Stimulated activated CD4-positive, alpha-beta T cell treated with anti-CD3 and anti-CD28 coated beads, Interleukin-4, amount 100 ng/mL, for 24 hours (primary cell): Measurements from ENCODE around the gene ZNF662.

ENCODE experiments used
- DNase-seq: peaks from one replicate; pipeline ENCODE4 v3.0.0-alpha.2; 2020

Gene ZNF662

DNA sequence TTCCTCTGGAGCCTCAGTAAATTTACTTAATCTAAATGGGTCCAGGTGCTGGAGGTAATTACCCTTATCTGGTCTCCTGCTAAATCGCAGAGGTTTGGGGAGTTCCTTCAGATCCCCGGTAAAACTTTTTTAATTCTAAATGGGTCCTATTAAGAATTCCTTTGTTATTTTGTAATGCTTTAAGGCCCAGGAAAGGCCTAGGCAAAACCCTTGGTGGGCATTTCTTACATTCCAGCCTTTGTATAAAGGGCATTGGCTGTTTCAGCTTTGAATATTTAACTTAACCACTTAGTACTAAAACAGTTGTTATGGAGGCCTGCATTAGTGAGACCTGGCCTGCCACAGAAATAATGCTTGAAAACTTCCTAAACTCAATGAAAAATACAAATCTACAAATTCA, 14.9 kb upstream of the ZNF662 start:
- DNase-seq: no peak

DNA sequence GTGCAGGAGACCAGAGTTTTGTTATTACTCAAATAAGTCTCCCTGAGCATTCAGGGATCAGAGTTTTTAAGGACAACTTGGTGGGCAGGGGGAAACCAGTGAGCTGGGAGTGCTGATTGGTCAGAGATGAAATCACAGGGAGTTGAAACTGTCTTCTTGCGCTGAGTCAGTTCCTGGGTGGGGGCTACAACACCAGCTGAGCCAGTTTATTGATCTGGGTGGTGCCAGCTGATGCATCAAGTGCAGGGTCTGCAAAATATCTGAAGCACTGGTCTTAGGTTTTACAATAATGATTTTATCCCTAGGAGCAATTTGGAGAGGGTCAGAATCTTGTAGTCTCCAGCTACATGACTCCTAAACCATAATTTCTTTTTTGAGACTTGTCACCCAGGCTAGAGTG, 13.8 kb upstream of the ZNF662 start:
- DNase-seq: no peak

DNA sequence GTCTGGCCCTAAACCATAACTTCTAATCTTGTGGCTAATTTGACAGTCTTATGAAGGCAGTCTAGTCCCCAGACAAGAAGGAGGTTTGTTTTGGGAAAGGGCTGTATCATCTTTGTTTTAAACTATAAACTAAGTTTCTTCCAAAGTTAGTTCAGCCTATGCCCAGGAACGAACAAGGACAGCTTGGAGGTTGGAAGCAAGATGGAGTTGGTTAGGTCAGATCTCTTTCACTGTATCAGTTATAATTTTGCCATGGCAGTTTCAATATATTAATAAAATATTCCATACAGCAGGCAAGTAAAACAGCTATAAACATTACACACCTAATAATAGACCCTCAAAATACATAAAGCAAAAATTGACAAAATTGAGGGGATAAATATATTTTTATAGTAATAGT, 13.1 kb upstream of the ZNF662 start:
- no peak for DNase-seq

DNA sequence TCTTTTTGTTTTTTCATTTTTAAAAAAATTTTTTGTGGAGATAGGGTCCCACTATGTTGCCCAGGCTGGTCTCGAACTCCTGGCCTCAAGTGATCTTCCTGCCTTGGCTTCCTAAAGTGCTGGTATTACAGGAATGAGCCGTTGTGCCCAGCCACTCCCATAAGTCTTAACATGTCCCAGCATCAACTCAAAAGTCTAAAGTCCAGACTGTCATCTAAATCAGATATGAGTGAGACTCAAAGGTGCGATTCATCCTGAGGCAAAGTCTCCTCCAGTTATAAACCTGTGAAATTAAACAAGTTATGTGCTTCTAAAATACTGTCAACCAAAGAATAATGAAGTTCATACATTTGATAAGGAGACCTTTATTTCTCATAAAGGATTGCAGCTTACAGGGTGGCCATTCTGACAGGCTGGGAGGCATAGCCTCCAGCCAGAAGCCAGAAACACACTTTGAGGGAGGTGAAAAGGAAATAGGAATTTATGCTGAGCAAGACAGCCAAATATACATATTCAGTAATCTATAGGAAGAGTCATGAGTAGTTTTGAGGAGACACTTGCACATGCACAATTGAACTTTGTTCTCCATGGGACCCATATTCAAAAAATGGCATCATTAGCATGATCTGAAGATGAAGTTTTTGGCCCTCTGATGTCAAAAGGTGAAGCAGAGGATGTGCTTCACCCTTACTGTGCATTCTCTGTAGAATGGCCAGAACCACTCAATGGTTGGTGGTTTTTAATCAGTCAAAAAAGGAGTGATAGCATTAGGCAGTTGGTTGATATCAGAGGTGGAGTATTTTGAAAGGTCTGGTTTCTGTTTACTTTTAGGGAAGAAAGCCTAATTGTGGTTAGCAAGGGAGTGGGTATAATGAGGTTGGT, 11.0 kb upstream of the ZNF662 start:
- DNase-seq: no peak

DNA sequence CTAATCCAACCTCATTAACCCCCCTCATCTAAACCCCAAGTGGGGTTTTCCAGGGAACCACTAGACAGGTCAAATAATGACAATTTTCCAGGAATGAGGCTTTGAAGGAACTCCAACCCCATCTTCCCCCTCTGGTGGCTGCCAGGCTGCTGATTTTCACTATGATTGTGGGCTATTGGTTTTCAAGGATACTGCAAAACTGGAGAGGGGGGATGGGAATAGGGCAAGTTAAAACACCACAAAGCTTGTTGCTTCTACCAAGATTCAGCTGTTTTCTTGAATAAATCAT, 10.4 kb upstream of the ZNF662 start:
- DNase-seq: no peak

DNA sequence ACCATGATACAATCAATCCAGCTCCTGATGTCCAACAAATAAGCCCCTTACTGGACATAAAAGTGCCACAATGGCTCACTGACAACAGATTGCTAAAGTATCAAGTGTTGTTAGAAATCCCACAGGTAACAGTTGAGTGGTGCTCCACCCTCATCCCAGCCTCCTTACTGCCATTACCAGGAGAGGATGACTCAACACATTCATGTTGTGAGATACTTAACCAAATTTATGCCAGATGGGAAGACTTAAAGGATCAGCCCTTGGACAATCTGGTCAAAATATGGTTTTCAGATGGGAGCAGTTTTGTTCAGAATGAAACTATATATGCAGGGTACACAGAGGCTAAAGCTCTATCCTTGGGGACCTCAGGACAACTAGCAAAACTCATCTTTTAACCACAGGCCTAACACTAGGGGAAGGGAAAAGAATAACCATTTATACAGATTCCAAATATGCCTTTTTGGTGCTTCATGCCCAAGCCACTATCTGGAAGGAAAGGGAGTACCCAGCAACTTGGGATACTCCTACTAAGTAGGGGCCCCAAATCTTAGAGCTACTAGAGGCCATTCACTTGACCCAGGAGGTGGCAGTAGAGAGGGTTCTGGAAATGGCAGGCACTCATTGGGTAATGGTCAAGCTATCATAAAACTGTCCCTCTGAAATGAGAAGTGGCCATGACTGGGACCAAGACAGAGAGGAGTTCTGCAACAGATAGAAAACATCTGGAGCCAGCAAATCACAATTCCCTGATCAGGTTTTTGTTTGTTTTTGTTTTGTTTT, 6.9 kb upstream of the ZNF662 start:
- no peak for DNase-seq

DNA sequence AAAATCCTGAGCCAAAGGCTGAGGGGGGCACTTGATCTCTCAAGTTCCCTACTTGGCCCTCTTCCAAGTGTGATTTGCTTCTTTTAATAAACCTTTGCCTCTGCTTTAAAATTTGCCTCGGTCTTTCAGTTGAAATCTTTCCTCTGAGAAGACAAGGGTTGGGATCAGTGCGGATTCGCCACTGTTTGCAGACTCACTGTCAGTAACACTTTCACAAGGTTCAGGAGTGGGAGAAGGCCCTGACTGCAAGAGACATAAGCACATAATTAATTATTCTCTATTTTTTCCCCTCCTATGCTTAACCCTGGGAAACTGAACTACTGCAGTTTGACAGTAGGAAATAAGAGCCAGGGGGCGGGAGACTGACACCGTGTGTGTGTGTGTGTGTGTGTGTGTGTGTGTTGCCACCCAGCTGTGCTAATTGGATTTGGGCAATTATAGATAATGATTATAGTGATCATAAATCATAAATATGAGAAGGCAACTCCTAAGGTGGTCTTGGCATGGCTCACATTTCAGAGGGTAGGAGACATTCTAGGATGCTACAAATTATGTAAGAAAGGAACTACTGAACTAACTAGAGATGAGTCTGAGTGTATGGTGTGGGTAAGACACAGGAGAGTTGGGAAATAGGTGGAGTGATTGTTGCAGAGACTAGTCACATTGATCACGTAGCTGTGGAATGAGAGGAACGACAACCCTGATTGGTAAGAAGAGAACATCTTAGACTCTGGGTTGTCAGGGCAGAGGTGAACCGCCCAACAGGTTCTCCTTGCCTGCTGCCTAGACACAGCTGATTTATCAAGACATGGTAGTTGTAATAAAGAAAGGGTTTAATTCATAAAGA, 5.5 kb upstream of the ZNF662 start:
- no peak for DNase-seq

DNA sequence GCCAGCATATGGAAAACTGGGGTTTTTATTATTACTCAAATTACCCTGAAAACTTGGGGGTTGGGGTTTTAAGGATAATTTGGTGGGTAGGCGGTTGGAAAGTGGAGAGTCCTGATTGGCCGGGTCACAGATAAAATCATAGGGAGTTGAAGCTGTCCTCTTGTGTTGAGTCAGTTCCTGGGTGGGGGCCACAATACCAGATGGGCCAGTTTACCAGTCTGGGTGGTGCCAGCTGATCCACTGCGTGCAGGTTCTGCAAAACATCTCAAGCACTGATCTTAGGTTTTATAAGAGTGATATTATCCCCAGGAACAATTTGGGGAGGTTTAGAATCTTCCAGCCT, 4.9 kb upstream of the ZNF662 start:
- DNase-seq: no peak

DNA sequence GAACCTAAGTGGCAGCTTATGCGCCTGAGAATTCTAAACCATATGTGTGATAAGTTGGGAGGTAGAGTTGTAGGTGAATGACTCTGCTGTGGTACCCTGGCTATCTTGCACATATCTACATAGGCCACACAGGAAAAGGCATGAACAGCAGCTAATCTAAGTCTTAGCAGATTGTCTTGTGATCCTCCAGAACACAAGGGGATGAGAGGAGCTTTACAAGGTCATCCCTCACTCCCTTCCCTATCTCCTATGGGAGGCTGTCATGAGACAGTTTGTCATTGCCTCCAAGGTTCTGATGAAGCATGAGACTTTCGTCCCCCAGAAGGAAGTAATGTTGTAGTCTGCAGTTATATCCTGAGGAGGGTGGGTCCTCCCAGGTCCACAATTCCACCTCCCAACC, 3.7 kb upstream of the ZNF662 start:
- no peak for DNase-seq

DNA sequence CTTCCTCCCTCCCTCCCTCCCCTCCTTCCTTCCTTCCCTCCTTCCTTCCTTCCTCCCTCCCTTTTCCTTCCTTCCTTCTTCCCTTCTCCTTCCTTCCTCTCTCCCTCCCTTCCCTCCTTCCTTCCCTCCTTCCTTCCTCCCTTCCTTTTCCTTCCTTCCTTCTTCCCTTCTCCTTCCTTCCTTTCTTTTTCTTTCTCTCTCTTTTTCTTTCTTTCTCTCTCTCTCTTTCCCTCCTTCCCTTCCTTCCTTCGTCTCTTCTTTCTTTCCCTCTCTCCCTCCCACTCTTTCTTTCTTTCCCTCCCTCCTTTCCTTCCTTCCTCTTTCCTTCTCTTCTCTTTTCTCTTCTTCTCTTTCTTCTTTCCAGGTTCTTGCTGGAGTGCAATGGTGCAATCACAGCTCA, 1.9 kb upstream of the ZNF662 start:
- no peak for DNase-seq

DNA sequence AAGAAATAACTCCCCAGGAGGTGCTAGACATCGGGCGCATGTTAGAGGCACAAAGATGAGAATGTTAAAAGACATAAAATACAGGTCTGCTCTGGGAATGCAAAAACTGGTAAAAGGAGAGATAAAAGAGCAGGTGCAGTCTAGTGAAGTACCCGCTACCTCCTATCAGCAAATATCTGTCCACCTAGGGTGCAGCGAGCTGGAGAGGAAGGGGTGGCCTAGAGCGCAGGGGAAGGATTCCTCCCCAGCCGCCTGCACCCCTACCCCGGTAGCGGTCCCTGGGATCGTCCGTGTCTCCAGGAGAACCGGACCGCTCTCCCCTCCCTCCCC, 237 bp upstream of the ZNF662 start:
- DNase-seq: no peak

DNA sequence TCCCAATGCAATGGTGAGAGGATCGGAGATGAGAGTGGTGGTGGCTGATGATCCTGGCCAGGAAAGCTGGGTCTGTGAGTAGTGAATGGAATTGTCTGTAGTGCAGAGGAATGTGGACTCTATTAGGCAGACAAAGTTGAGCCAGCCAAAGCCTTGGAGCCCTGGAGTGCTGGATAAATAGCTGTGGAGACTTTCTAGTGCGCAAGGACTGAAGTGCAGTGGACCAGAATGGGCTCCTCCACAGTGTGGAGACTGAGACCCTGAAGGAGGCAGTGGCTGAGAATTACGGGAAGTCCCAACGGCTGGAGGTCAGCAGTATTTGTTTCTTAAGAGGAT, 874 bp downstream of the ZNF662 start:
- DNase-seq: no peak

DNA sequence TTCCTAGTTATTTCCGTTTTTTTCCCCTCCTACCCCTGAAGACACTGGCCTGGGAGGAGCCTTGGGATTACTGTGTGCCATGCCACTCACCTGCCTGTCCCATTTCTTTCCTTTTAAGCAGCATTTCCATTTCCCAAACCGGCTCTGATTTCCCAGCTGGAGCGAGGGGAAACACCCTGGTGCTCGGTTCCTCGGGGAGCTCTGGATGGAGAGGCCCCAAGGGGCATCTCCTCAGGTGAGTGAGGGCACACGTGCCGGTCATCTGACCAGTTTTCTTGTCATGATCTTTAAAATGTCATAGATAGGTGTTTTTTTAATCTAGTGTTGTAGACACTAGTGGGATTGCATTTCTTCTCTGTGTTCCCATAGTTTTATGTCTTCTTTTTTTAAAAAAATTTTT, 2.7 kb downstream of the ZNF662 start:
- no peak for DNase-seq

DNA sequence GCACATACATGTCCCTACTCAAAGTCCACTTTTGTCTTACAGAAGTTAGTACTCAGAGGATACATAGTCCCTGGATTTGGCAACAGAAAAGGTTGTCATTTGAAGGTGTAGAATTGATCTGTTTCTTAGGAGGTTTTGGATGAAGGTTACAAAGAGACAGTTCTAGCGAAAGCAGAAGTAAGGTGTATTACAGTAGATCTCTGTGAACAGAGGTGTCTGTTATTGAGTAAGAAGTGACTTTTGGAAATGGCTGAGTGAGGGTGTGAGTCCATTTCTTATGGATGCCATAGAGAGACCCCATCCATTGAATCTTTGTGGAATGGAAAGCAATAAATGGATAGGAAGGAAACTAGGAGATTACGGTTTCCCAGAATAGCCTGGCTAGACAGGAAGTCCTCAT, 5.6 kb downstream of the ZNF662 start:
- no peak for DNase-seq

DNA sequence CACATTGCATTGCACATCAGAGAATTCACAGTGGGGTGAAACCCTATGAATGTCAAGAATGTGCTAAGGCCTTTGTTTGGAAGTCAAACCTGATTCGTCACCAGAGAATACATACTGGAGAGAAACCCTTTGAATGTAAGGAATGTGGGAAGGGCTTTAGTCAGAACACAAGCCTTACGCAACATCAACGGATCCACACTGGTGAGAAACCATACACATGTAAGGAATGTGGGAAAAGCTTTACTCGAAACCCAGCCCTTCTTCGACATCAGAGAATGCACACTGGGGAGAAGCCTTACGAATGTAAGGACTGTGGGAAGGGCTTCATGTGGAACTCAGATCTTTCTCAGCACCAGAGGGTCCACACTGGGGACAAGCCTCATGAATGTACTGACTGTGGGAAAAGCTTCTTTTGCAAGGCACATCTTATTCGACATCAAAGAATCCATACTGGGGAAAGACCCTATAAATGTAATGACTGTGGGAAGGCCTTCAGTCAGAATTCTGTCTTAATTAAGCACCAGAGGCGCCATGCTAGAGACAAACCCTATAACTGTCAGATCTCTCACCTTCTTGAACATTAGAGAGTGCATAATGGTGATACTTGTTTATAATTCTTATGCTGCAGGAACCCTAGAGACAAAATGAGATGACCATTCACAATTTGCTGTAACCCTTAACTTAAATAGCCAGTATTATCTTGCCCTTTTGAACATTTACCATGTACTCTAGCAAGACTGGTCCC, 9.0 kb downstream of the ZNF662 start:
- DNase-seq: no peak

DNA sequence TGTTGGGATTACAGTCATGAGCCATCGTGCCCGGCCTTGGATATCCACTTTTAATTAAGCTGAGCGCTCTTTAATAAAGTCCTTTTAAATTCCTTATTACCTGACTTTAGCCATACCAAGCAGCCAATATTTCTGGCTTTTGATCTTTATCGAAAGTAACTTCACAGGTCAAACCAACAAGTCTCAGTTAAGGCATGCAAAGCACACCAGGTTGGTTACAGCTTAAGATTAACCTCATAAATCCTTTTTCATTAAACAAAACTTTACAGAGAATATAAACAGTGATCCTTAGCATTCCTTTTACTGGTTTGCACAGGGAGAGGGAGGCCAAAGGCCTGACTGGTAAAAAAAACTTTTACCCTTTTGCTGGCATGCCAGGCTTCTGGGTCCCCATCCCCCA, 17.7 kb downstream of the ZNF662 start:
- no peak for DNase-seq

DNA sequence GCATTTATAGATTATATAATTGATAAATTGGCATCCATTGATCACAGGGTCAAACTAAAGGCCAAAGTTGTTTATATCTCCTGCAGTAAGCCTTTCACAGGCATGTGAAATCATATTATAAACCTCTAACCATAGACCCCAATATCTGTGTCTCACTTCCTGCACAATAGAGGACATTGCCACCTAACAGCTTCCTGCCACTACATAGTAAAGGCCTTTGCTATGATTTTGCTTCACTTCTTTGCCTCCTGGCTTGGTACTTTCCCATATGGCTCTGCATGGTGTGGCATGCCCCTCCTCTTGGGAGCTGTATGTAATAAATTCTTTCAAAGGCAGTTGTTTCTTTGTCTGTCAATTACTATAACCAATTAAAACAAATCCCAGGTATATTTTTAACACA, 20.4 kb downstream of the ZNF662 start:
- no peak for DNase-seq

DNA sequence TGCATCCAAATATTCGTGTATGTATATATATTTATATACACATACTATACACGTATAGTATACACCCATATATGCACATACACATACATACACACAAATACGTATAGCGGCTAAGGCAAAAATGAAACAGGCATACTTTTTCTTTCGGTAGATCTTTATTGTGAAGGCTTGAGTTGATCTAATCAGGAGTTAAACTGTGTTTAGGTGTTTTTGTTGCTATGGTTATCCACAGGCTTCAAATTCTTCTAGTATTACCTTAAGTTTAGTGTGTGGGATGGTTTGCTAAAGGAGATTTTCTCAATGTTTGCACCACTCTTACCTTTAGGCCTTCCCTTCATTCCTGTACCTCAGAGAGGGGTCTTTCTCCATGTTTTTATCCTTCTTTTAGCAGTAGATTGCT, 28.2 kb downstream of the ZNF662 start:
- no peak for DNase-seq

DNA sequence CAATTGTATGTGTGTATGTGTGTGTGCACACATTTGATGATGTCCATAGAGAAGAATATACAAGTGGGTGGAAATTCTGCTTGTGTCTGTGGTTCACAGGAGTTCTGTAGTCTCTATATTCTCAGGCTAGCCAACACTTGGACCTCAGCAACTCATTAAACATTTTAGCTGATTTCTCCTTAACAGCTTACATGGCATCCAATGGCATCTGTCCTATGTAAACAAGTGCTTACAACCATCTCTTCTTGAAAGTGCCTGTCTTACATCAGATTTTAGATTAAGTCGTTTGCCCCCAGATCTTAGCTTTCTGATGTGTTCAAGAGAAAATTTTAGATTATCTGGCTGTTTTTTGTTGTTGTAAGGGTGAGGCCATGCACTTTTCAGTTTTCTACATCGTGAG, 29.0 kb downstream of the ZNF662 start:
- no peak for DNase-seq

DNA sequence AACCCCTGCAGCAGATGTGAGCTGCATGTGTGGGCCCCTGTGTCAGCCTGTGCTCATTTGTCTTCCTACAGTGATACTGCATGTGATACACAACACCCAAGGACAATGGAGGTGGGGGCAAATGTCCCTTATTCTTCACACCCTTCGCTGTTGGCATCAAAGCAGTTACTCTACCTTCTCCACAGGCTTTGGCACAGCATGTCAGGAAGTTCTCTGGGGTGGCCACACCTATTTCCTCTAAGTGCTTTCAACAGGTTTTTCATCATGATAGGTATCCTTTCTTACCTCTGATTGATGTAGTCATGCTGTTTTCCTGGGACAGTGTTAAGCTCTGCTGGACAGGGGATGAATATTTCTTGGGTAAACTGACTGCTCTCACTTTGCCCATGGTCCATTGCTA, 29.5 kb downstream of the ZNF662 start:
- no peak for DNase-seq

DNA sequence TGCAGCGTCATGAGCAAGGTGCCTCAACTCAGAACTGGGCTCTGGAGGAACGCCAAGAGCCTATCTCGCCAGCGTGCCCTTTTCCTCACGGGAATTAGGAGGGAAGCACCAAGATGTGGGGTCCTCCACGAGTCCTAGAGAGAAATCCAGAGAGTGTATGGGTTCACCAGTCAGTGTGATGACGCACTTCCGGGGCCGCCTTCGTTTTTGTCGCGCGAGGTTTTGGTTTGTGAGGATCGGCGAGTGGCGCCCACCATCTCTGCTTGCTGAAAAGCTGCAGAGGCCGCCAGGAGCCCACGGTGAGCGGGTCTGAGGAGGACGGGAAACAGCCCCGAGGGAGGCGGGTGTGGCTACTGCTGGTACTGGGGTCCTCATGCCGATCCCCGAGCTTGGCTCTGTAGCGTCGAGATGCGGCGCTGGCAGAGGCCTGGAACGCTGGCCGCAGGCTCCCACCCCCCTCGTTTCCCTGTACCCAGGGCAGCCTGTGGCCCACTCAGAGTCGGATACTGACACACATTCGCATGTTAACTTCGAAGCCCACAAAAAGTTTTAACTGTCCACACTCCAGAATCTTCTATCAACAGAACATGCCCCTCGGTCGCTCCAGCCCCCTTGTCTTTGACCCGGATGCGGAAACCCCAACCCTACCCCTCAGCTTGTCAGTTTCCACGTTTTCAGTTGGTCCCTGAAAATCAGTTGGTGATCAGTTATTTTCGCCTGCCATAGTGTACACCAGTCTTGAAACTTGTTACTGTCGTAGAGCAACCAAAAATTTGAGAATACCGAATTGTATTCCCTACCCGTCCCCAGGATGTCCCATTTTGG, 30.4 kb downstream of the ZNF662 start:
- DNase-seq: no peak

DNA sequence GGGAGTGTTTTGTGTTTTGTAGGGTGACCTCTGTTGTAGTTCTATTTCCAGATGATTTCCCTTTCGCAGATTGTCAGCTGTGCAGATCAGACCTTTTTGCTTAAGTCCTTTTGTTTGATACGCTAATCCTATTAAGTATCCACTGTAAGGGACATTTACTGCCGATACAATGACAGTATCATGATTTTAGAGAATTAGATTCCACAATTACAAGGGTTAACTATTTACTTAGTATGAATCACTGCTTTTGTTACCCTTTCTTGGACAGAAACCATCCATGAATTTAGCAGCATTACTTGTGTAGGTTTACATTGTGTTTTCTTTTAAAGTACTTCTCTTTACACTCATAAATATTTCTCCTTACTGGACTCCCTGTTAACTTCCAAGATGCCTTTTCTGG, 31.4 kb downstream of the ZNF662 start:
- no peak for DNase-seq

DNA sequence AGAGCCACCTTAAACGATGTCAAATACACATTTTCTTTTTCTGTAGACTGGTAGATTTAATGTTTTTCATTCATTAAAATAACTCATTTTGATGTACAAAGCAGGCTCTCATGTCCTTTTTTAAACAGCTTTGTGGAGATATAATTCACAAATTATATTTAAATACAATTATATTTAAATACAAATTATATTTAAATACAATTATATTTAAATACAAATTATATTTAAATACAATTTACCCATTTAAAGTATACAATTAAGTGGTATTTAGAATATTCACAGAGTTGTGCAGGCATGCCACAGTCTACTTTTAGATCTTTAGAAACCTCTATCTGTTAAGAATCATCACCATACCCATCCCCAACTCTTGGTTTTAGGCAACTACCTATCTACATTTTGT, 36.8 kb downstream of the ZNF662 start:
- no peak for DNase-seq
